Measurements from ENCODE around the gene PTBP2. TPM values are rescaled to one million over a fixed set of nuclear protein-coding genes. Genes with fewer than 3 reads are reported as not detected.

Gene PTBP2
- total RNA-seq, 1 donor from 2014 or later = 32.8 TPM

DNA sequence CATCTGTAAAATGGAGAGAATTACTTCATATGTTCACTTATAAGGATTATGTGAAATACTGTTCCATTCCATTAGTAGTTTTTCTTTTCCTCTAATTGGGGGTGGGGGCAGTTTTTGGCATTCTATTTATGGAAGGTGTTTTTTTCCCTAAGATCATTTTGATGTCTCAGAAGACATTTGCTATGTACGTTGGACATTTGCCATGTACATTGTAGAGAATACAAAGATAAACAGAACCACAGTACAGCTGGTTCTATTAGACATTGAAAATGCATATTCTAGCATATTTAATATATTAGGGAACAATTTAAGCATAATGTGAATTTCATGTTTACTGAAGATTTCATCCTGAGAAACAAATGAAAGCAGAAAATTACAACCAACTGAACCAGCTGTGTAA, 98.5 kb downstream of the PTBP2 start:
- DNase-seq (ENCODE audit: low read depth) = no peak

- no peak for DNase-seq (ENCODE audit: low read depth)
These were observed 99.1 kb downstream of the PTBP2 start for GRCh38 chr1:96820671-96821070.

DNA sequence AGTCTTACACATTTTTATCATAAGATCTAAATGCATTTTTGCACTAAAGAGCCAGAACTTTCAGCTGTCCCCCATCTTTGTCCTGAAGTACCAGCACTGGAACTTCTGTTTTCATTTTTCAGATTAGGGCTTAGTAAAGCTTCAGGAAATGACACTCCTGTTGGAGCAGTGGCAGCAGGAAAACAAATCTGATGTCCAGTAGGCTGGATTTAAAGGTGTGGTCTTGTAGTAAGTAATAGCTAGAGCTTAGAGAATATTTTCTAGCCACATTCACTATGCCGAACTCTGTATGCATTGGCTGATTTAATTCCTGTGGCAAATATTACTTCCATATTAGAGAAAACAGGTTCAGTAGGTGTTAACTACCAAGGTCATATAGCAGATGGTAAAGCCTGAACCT, 103.6 kb downstream of the PTBP2 start:
- DNase-seq (ENCODE audit: low read depth) = no peak

DNA sequence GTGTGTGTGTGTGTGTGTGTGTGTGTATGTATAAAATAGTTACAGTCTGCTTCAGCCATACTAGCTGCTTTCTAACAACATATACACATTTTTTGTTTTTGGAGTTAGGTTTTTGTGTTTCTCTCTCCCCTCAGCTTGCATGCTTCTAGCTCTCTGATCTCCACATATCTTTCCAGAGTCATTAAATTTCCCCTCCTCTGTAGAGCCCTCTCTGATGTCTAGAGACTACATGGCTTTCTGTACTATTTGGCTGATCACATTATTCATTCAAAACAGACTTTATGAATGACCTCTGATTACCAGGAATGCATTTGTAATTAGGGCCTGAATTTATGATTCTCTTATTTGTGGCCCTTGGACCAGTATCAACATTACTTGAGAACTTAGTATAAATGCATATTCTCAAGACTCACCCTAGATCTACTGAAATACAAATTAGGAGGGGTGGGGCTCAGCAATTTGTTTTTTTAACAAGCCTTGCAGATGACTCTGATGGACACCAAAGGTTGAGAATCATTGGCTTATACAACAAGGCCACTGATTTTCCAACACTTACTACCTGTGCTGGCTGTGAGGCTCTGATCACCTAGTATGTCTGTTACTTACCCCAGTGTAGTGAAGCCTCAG, 104.5 kb downstream of the PTBP2 start:
- DNase-seq (ENCODE audit: low read depth) = no peak

DNA sequence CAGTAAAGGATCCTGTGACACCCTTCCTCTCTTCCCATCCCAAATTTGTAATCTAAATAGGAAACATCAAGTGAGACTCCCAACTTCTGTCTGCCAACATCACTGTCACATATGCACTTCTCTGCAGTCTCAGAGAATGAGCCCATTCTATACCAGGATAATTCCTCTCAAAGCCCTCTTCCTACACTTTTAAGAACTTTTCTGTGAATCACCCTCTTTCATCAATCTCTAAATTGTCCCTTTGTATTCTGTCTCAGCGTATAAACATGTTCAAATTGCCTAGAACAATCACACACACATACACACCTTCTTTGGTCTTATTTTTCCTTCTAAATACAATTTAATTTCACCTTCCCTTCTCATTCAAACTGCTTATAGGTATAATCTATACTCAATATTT, 111.8 kb downstream of the PTBP2 start:
- no peak for DNase-seq (ENCODE audit: low read depth)

DNA sequence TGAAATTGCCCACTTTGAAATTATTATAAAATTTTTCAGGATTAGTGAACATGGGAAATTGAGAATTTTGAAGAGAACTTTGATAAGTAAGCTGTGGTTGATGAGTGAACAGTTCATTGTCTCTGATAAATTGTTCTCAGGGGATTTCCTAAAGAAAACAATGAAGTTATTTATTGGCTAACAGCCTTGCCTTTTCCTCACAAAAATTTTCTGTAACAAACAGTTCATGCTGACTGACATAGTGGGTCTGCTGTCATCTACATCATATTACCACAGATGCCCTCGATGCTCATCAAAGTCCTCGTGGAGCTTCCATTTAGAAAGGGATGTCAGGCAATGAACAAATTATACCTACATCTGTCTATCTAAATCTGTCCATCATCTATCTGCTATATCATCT, 113.4 kb downstream of the PTBP2 start:
- DNase-seq (ENCODE audit: low read depth) = no peak

DNA sequence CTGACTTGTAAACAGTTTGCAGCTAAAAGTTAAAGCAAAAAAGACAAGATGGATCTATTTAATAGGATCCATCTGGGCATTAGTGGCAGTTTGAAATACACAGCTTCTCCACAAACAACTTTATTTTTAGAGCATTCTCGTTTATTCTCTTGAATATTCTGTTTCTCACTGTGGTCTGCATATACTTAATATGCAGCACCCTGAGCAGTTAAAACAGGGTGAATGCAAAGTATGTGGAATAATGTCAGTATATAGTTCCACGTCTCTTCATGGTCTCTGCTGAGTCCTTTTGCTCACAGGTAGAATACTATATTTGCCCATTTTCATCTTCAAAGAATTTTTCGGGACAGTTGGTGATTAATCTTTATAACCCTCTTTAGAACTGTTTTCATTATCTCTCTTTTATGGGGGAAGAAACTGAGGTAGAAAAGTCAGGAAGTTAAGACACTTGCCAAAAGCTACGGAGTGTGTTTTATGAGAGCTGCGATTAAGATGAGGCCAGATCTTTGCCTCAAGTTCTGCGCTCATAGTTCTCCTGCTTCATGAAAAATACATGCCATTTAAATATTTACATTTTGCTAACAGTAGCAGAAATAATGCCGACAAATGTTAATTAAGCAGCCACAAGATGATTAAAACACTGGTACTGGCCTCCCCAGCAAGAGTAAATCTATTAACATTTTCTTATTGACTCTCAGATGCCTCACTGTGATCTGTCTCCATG, 115.6 kb downstream of the PTBP2 start:
- DNase-seq (ENCODE audit: low read depth) = no peak

DNA sequence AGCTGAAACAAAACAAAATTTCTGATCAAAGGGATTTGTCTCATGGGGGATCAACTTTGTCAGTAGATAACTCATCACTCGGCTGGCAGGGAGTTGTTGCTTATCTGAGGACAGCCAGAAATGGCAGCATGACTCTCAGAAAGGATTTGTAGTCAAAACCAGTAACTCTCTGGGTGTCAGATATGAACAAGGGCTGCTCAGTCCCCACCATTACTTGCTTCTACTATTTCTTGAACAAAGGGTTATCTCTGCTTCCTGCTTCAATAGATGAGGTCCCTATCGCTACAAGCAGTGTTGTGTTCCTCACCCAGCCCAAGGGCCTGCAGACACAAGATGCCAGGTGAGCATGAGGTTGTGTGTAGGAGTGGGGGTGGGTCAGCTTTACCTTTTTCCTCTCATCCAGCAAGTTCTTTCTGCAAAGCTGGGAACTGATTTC, 116.2 kb downstream of the PTBP2 start:
- DNase-seq (ENCODE audit: low read depth) = no peak

GRCh38 chr1:96840396-96840795, 118.8 kb downstream of the PTBP2 start:
- no peak for DNase-seq (ENCODE audit: low read depth)

DNA sequence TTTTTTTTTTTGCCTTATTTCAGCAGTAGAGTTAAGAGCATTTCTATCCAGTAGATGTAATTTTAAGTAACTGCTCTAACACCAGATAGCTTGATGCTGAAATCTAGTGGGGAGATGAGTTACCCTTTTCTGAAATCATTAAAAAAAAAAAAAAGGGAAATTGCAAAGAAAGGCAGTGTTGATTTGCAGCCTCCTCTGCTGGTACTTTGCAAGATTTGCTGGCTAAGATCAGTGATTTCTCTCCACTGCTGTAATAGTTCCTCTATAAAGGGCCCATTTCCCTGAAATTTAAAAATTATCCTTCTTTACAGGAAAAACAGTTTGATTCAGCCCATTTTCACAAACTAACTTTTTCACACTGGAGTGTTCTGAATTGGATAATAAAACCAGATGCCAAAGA, 120.6 kb downstream of the PTBP2 start:
- DNase-seq (ENCODE audit: low read depth) = no peak

GRCh38 chr1:96843196-96843595, 121.6 kb downstream of the PTBP2 start:
- peak; percentile 48 for DNase-seq (ENCODE audit: low read depth)

GRCh38 chr1:96843601-96844000, 122.0 kb downstream of the PTBP2 start:
- DNase-seq (ENCODE audit: low read depth) = no peak

DNA sequence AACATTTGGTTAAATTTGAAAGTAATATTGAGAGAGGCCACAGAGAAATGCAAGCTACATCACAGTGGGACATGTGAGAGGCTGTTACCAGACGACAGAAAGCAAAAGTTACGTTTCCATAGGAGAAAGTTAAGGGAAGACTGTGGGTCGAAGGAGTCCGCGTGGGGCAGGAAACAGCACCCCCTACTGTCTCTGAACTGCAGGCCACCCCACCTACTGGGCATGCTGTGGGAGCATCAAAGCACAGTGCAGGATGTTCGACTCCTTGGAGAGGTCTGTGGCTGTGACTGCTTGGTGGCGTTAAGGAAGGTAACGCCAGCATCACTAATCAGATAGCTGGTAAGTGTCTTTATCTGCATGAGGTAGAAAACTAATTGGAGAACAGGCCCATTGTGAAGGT, 123.9 kb downstream of the PTBP2 start:
- DNase-seq (ENCODE audit: low read depth) = peak; percentile 24

DNA sequence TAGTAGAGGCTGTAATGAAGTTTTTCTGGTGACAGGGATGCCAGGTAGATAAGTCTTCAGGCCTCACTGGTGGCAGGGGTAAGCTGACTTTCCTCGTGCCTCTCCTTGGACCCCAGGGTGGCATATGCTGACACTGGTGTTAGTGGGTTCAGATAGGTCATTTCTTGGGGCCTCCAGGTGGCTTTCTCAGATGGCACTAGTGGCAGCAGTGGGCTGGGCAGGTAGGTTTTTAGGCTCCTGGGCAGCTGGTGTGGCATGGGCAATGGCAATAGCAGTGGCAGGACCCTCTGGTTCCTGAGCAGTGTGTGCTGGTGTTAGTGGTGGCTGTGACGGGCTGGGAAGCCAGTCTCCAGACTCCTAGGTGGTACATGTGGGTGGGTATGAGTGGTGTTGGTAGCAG, 140.3 kb downstream of the PTBP2 start:
- DNase-seq (ENCODE audit: low read depth) = no peak

- no peak for DNase-seq (ENCODE audit: low read depth)
These were observed 141.9 kb downstream of the PTBP2 start for GRCh38 chr1:96863449-96863848.
